Panc1 (cell line): ENCODE data around the gene KHDC4.

Experiments
- TF ChIP-seq, protein P1 (sequence below): fragments of 450-650 bp; IDR thresholded peaks from 2 replicates; pipeline ENCODE4 v1.5.1; 2017; ENCODE audit warnings: mild to moderate bottlenecking
- TF ChIP-seq, protein P2 (sequence below), 2 experiments: IDR thresholded peaks; 2 replicates each; pipeline ENCODE4 v1.6.1; 2011 to 2012; ENCODE audit warnings: low read depth in 2 of 2, control low read depth in 1 of 2, low read length in 1 of 2, mild to moderate bottlenecking in 1 of 2, moderate library complexity in 1 of 2; ENCODE audit not compliant: insufficient read depth in 1 of 2

DNA sequence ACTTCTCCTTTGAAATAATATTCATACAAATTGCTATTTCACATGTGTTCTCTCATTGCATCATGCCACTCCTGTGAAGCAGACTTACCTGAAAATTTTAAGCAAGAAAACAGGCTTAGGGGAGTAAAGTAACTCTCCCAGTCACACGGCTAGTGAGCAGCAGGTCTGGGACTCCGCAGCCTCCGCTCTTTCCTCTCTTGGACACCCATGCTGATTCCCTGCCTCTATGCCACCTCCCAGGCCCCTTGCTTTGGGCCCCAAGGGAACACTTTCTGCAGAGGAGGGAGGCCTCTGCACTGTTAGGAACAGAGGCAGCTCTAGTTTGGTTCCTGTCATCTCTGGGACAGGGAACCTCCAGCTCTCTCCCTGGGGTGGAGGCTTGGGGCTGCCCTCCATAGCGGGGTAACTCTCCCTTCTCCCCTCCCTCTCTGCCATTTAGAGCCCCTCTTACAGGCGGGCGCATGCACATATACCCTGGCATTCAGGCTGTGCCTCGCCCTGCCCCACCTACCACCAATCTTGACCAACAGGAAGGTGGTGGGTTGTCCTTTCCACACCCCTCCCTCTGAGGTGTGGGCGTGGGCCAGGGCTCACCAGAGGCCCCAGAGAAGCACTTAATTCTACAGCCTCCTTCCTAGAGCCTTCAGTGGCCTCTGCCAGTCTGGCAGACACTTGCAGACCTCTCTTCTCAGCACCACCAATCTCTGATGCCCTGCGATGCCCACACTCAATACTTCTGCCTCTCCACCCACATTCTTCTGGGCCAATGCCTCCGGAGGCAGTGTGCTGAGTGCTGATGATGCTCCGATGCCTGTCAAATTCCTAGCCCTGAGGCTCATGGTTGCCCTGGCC lies 7.0 kb upstream of the KHDC4 start, which contains the start of gene RXFP4:
- TF ChIP-seq, protein P1, sequence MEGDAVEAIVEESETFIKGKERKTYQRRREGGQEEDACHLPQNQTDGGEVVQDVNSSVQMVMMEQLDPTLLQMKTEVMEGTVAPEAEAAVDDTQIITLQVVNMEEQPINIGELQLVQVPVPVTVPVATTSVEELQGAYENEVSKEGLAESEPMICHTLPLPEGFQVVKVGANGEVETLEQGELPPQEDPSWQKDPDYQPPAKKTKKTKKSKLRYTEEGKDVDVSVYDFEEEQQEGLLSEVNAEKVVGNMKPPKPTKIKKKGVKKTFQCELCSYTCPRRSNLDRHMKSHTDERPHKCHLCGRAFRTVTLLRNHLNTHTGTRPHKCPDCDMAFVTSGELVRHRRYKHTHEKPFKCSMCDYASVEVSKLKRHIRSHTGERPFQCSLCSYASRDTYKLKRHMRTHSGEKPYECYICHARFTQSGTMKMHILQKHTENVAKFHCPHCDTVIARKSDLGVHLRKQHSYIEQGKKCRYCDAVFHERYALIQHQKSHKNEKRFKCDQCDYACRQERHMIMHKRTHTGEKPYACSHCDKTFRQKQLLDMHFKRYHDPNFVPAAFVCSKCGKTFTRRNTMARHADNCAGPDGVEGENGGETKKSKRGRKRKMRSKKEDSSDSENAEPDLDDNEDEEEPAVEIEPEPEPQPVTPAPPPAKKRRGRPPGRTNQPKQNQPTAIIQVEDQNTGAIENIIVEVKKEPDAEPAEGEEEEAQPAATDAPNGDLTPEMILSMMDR, result no peak
- TF ChIP-seq, protein P2, sequence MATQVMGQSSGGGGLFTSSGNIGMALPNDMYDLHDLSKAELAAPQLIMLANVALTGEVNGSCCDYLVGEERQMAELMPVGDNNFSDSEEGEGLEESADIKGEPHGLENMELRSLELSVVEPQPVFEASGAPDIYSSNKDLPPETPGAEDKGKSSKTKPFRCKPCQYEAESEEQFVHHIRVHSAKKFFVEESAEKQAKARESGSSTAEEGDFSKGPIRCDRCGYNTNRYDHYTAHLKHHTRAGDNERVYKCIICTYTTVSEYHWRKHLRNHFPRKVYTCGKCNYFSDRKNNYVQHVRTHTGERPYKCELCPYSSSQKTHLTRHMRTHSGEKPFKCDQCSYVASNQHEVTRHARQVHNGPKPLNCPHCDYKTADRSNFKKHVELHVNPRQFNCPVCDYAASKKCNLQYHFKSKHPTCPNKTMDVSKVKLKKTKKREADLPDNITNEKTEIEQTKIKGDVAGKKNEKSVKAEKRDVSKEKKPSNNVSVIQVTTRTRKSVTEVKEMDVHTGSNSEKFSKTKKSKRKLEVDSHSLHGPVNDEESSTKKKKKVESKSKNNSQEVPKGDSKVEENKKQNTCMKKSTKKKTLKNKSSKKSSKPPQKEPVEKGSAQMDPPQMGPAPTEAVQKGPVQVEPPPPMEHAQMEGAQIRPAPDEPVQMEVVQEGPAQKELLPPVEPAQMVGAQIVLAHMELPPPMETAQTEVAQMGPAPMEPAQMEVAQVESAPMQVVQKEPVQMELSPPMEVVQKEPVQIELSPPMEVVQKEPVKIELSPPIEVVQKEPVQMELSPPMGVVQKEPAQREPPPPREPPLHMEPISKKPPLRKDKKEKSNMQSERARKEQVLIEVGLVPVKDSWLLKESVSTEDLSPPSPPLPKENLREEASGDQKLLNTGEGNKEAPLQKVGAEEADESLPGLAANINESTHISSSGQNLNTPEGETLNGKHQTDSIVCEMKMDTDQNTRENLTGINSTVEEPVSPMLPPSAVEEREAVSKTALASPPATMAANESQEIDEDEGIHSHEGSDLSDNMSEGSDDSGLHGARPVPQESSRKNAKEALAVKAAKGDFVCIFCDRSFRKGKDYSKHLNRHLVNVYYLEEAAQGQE (IDR thresholded peaks at IDR 0.05; ENCODE audit: insufficient read depth in 1 of 2, low read depth in 2 of 2, low read length in 1 of 2), result no peak
